Measurements from ENCODE around the gene QKI. TPM values are rescaled to one million over a fixed set of nuclear protein-coding genes. Genes with fewer than 3 reads are reported as not detected.

The QKI gene
- total RNA-seq, 1 donor from 2014 or later: 88.4 TPM

- H3K27ac Mint-ChIP-seq: no peak overlapping the region
- no peaks in the 10 kb centered on the region for H3K4me1 Mint-ChIP-seq (ENCODE audit: low read depth)
- H3K4me3 Mint-ChIP-seq (ENCODE audit: low read depth): no peak overlapping the region
- no peaks in the 10 kb centered on the region for H3K9me3 Mint-ChIP-seq (ENCODE audit: low read depth)
- no peaks in the 10 kb centered on the region for H3K36me3 Mint-ChIP-seq (ENCODE audit: insufficient read depth)
- DNase-seq (ENCODE audit: low spot score, unreplicated experiment): no peak
- TF ChIP-seq, protein P1, sequence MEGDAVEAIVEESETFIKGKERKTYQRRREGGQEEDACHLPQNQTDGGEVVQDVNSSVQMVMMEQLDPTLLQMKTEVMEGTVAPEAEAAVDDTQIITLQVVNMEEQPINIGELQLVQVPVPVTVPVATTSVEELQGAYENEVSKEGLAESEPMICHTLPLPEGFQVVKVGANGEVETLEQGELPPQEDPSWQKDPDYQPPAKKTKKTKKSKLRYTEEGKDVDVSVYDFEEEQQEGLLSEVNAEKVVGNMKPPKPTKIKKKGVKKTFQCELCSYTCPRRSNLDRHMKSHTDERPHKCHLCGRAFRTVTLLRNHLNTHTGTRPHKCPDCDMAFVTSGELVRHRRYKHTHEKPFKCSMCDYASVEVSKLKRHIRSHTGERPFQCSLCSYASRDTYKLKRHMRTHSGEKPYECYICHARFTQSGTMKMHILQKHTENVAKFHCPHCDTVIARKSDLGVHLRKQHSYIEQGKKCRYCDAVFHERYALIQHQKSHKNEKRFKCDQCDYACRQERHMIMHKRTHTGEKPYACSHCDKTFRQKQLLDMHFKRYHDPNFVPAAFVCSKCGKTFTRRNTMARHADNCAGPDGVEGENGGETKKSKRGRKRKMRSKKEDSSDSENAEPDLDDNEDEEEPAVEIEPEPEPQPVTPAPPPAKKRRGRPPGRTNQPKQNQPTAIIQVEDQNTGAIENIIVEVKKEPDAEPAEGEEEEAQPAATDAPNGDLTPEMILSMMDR (IDR thresholded peaks at IDR 0.05; ENCODE audit: unreplicated experiment): no peak
- no peaks in the 10 kb centered on the region for H3K27me3 Mint-ChIP-seq
These were observed 197.7 kb downstream of the QKI start for GRCh38 chr6:163612200-163612599.

- Mint-ChIP-seq H3K4me1 (ENCODE audit: low read depth) (no peaks in the 10 kb centered on the region), H3K27me3 (no peaks in the 10 kb centered on the region), H3K4me3 (ENCODE audit: low read depth) (no peak overlapping the region), H3K9me3 (ENCODE audit: low read depth) (no peaks in the 10 kb centered on the region), H3K27ac (no peak overlapping the region), H3K36me3 (ENCODE audit: insufficient read depth) (no peaks in the 10 kb centered on the region)
- no peak for DNase-seq (ENCODE audit: low spot score, unreplicated experiment)
- TF ChIP-seq, protein P1 (IDR thresholded peaks at IDR 0.05; ENCODE audit: unreplicated experiment): no peak
These were observed 198.5 kb downstream of the QKI start for GRCh38 chr6:163613025-163613424.

DNA sequence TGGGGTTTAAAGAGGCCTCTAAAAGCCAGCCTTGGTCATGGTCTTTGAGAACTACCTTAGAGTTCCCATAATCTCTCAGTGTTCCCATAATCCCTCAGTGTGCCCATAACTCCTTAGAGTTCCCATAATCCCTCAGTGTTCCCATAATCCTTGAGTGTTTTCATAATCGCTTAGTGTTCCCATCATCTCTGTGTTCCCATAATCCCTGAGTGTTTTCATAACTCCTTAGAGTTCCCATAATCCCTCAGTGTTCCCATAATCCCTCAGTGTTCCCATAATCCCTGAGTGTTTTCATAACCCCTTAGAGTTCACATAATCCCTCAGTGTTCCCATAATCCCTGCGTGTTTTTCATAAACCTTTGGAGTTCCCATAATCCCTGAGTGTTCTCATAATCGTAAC lies 199.2 kb downstream of the QKI start:
- no peak for DNase-seq (ENCODE audit: low spot score, unreplicated experiment)
- H3K27ac Mint-ChIP-seq: no peak overlapping the region
- H3K9me3 Mint-ChIP-seq (ENCODE audit: low read depth): no peaks in the 10 kb centered on the region
- H3K4me3 Mint-ChIP-seq (ENCODE audit: low read depth): no peak overlapping the region
- H3K36me3 Mint-ChIP-seq (ENCODE audit: insufficient read depth): no peaks in the 10 kb centered on the region
- no peaks in the 10 kb centered on the region for H3K27me3 Mint-ChIP-seq
- TF ChIP-seq, protein P1 (IDR thresholded peaks at IDR 0.05; ENCODE audit: unreplicated experiment): no peak
- H3K4me1 Mint-ChIP-seq (ENCODE audit: low read depth): no peaks in the 10 kb centered on the region

DNA sequence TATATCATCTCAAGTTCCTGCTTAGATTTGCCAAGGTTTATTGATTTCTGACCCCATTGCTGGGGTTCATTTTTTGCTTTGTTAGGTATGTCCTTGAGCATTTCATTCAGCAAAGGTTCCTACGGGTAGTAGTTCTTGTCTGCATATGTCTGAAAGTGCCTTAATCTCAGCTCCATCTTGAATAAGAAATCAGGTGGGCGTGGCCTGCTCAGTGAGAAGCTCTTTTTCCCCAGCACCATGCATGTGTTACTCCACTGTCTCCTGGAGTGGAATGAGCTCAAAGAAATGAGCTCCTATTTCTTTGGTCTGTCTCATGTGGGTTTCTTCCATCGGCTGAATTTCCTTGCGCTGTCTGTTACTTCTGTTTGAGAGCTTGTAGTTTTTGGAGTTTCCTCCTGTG lies 201.9 kb downstream of the QKI start:
- H3K4me1 Mint-ChIP-seq (ENCODE audit: low read depth): no peaks in the 10 kb centered on the region
- H3K36me3 Mint-ChIP-seq (ENCODE audit: insufficient read depth): peaks cover under 1% of the 10 kb centered on the region
- TF ChIP-seq, protein P1 (IDR thresholded peaks at IDR 0.05; ENCODE audit: unreplicated experiment): no peak
- no peak overlapping the region for H3K4me3 Mint-ChIP-seq (ENCODE audit: low read depth)
- peaks cover 7% of the 10 kb centered on the region for H3K9me3 Mint-ChIP-seq (ENCODE audit: low read depth)
- no peak for DNase-seq (ENCODE audit: low spot score, unreplicated experiment)
- no peaks in the 10 kb centered on the region for H3K27me3 Mint-ChIP-seq
- H3K27ac Mint-ChIP-seq: no peak overlapping the region

DNA sequence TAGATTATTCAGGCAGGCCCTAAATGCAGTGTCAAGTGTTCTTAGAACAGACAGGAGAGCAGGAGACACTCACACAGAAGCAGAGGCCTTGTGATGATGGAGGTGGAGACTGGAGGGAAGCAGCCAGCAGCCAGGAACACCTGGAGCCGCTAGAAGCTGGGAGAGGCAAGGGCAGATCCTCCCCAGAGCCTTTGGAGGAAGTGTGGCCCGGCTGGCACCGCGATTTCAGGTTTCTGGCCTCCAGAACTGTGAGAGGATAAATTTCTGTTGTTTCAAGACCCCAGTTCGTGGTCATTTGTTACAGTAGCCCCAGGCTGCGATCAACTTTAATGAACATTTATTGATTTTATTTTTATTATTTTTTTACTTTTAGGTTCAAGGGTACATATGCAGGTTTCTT lies 203.0 kb downstream of the QKI start:
- Mint-ChIP-seq H3K4me1 (ENCODE audit: low read depth) (no peaks in the 10 kb centered on the region), H3K27me3 (no peaks in the 10 kb centered on the region), H3K27ac (no peak overlapping the region), H3K4me3 (ENCODE audit: low read depth) (no peak overlapping the region), H3K9me3 (ENCODE audit: low read depth) (peaks cover 15% of the 10 kb centered on the region), H3K36me3 (ENCODE audit: insufficient read depth) (peaks cover 4% of the 10 kb centered on the region)
- TF ChIP-seq, protein P1 (IDR thresholded peaks at IDR 0.05; ENCODE audit: unreplicated experiment): no peak
- DNase-seq (ENCODE audit: low spot score, unreplicated experiment): no peak

Measured in progenitor cell of endocrine pancreas (in vitro differentiated cells).